ENCODE measurements around the gene LPP.
"Not testable (repeated sequence)": the region's sequence is repeated elsewhere in the genome, so short reads cannot be mapped to it uniquely, and the experiment has no call there.

LPP gene

GRCh38 chr3:188417766-188418165 is 263.8 kb downstream of the LPP start:
- DNase-seq: no peak

GRCh38 chr3:188421151-188421821 is 267.3 kb downstream of the LPP start:
- DNase-seq: peak; percentile 87

- peak; percentile 18 for DNase-seq
Observed at GRCh38 chr3:188421836-188422540, 268.0 kb downstream of the LPP start.

GRCh38 chr3:188427981-188428380 is 274.0 kb downstream of the LPP start:
- not testable (repeated sequence) for DNase-seq

- no peak for DNase-seq
Observed at GRCh38 chr3:188431040-188431439, 277.1 kb downstream of the LPP start.

GRCh38 chr3:188431553-188431952 is 277.6 kb downstream of the LPP start:
- DNase-seq: peak; percentile 87

- no peak for DNase-seq
Observed at GRCh38 chr3:188432802-188433520, 279.0 kb downstream of the LPP start.

GRCh38 chr3:188433521-188434150 is 279.7 kb downstream of the LPP start:
- DNase-seq: no peak

GRCh38 chr3:188434594-188434993 is 280.6 kb downstream of the LPP start:
- peak; percentile 18 for DNase-seq

- DNase-seq: no peak
Observed at GRCh38 chr3:188435266-188435665, 281.3 kb downstream of the LPP start.

GRCh38 chr3:188437926-188438325 is 284.0 kb downstream of the LPP start:
- DNase-seq: peak; percentile 33

GRCh38 chr3:188439080-188439479 is 285.1 kb downstream of the LPP start:
- no peak for DNase-seq

- no peak for DNase-seq
Observed at GRCh38 chr3:188440340-188440972, 286.5 kb downstream of the LPP start.

- no peak for DNase-seq
Observed at GRCh38 chr3:188442430-188442829, 288.5 kb downstream of the LPP start.

GRCh38 chr3:188445175-188445574 is 291.2 kb downstream of the LPP start:
- DNase-seq: not testable (repeated sequence)

GRCh38 chr3:188446014-188446413 is 292.1 kb downstream of the LPP start:
- no peak for DNase-seq

- no peak for DNase-seq
Observed at GRCh38 chr3:188446766-188447165, 292.8 kb downstream of the LPP start.

GRCh38 chr3:188448813-188449212 is 294.9 kb downstream of the LPP start:
- no peak for DNase-seq

GRCh38 chr3:188449421-188449820 is 295.5 kb downstream of the LPP start:
- no peak for DNase-seq

- DNase-seq: no peak
Observed at GRCh38 chr3:188452158-188452772, 298.3 kb downstream of the LPP start.

- DNase-seq: no peak
Observed at GRCh38 chr3:188453431-188454384, 299.8 kb downstream of the LPP start.

Measured in HCEC 1CT (cell line).